ENCODE data around the gene PCDHA8. TPM values are rescaled to one million over a fixed set of nuclear protein-coding genes. Genes with fewer than 3 reads are reported as not detected.

PCDHA8 gene
- total RNA-seq, 1 experiment from 2014 or later = not detected

- Histone ChIP-seq H3K27me3 (ENCODE audit: insufficient read depth, low read length) (no peaks in the 10 kb centered on the region), H3K4me2 (ENCODE audit: low read length) (no peak within 1 kb of the TSS), H4K20me1 (ENCODE audit: insufficient read depth) (no peaks in the 10 kb centered on the region), H3K79me2 (ENCODE audit: insufficient read depth, low read length) (no peaks in the 10 kb centered on the region), H3K9ac (ENCODE audit: low read length) (no peak within 1 kb of the TSS), H3K9me2 (ENCODE audit: insufficient read depth) (no peaks in the 10 kb centered on the region; the same call in 1 of the 2 replicates), H3K36me3 (ENCODE audit: control insufficient read depth in 1 of 2, insufficient read depth in 2 of 2, low read length in 2 of 2) (no peaks in the 10 kb centered on the region), H3K4me3 (replicated peaks in 1 of 2; ENCODE audit: low read depth in 1 of 2, low read length in 2 of 2) (no peak within 1 kb of the TSS), H3K27ac (ENCODE audit: low read depth, low read length) (no peak within 1 kb of the TSS), H3K9me3 (ENCODE audit: control insufficient read depth in 1 of 2, insufficient read depth in 1 of 2, low read depth in 1 of 2, low read length in 2 of 2) (no peaks in the 10 kb centered on the region), H3K4me1 (ENCODE audit: control insufficient read depth in 1 of 2, insufficient read depth in 2 of 2, low read length in 2 of 2) (no peaks in the 10 kb centered on the region), H2AFZ (ENCODE audit: low read depth, low read length, poor library complexity, severe bottlenecking) (no peak within 1 kb of the TSS)
- ChIA-PET CTCF (interaction anchor here (0.7 to 1.4 kb wide), 3 partner anchors 18 to 165 kb away, joined by 3 to 13 read pairs (median 4); no protein-coding TSS in a partner anchor), RAD21 (ENCODE audit: low non-redundant PET in 1 of 2, low total read pairs in 2 of 2, uncharacterized antibody in 2 of 2, unreplicated experiment in 2 of 2) (no interaction called here), POLR2A (no interaction called here)
- BruUV-seq (replicated peaks) = no TSS peak
- no peak for DNase-seq (ENCODE audit: low read depth, low spot score)
- no peak for ATAC-seq
- intact Hi-C loops (cut with micrococcal nuclease) = no loop called here
- TF ChIP-seq ZNF274 (IDR thresholded peaks at IDR 0.05; ENCODE audit: low read depth, low read length) = no peak
- TF ChIP-seq, protein P1, sequence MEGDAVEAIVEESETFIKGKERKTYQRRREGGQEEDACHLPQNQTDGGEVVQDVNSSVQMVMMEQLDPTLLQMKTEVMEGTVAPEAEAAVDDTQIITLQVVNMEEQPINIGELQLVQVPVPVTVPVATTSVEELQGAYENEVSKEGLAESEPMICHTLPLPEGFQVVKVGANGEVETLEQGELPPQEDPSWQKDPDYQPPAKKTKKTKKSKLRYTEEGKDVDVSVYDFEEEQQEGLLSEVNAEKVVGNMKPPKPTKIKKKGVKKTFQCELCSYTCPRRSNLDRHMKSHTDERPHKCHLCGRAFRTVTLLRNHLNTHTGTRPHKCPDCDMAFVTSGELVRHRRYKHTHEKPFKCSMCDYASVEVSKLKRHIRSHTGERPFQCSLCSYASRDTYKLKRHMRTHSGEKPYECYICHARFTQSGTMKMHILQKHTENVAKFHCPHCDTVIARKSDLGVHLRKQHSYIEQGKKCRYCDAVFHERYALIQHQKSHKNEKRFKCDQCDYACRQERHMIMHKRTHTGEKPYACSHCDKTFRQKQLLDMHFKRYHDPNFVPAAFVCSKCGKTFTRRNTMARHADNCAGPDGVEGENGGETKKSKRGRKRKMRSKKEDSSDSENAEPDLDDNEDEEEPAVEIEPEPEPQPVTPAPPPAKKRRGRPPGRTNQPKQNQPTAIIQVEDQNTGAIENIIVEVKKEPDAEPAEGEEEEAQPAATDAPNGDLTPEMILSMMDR (IDR thresholded peaks at IDR 0.05 in 2 of 3, conservative IDR thresholded peaks at IDR 0.05 in 1 of 3; ENCODE audit: borderline replicate concordance in 1 of 3, insufficient read depth in 1 of 3, low read depth in 2 of 3, low read length in 2 of 3) = peak; percentile 16 to 33 (median 27); a peak in 4 of 6 replicates
- peak; percentile 37; the same call in 1 of the 2 replicates for TF ChIP-seq RAD21 (IDR thresholded peaks at IDR 0.05; ENCODE audit: low read depth)
Measured at GRCh38 chr5:140875085-140876065, 34.4 kb downstream of the PCDHA8 start, which contains the start of gene PCDHA12. Gene PCDHA12 (plus strand): TSS chr5:140875308. CDS start chr5:140875473, 165 bp downstream.

All from HCT116 (cell line).